NCI-H2107 (cell line): ENCODE data around the gene MOSPD3.
"Not testable (repeated sequence)": the region's sequence is repeated elsewhere in the genome, so short reads cannot be mapped to it uniquely, and the experiment has no call there.

ENCODE experiments used
- DNase-seq: peaks from one replicate; lab custom pipeline; 2025; lab: John Stamatoyannopoulos, UW

The MOSPD3 gene

DNA sequence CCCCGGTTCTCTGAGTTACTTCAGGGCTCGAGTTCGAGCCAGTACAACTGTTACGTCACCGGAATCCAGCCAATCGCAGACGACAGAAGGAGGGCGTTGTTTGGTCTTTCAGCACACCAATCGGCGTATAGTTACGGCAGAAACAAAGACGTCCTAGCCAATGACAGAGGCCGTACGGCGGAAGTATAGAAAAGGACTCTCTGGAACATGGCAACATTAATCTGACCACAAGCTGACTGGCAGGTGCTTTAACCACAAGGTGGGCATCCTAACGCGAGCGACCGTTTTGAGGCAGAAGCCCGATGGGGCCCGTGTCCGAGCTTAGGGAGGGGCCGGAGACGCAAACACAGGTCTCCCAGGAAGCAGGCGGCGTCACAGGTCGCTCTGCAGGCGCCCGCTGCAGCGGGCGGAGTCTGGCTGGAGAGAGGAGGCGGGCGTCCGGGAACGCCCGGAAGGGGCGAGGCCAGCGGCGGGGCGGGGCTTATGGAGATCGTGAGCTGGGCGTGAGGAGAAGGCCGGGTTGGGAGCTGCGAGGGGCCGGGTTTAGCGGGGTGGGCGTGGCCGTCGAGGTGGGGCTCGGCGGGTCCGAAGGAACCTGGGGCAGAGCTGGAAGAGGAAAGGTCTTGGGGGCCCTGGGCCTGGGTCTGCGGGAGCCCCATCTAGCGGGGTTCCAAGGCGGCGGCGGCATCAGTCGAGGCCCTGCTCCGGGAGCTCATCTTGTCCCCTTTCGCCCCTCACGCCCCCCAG is at the start of gene MOSPD3:
TSS of gene MOSPD3 (plus strand) at position 558 of the 747 bp plus-strand sequence. CDS start 252 bp downstream, outside the sequence.
- peak; percentile 98 for DNase-seq

DNA sequence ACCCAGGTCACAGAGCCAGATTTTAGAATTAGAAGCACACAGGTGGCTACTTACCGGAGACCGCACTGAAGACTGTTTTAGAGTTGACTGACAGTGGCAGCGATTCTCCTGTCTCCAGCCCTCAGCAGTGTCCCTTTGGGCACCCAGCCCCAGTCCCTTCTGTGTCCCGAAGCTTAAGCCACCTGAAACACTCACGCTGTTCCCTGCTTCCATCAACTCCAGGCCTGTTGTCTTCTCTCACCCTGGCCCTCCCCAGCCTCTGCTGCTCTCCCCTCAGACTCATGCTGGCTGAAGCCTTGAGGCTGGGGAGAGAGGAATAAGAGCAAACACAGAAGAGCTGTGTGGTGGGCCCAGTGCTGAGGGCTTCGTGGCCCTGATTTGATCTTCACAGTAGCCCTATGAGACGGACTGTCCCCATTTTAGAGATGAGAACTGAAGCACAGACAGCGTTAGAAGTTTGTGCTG is 49.2 kb upstream of the MOSPD3 start:
- no peak for DNase-seq

GRCh38 chr7:100563809-100564400 is 48.4 kb upstream of the MOSPD3 start:
- peak; percentile 56 for DNase-seq

DNA sequence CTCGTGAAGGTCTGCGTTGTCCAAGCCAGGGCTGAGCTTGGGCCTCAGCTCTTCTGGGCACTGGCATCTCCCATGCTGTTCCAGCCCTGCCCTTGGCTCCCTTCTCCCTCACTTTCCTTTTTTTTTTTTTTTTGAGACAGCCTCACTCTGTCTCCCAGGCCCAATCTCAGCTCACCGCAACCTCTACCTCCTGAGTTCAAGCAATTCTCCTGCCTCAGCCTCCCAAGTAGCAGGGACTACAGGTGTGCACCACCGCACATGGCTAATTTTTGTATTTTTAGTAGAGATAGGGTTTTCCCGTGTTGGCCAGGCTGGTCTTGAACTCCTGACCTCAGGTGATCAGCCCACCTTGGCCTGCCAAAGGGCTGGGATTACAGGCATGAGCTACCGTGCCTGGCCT is 47.9 kb upstream of the MOSPD3 start:
- not testable (repeated sequence) for DNase-seq

DNA sequence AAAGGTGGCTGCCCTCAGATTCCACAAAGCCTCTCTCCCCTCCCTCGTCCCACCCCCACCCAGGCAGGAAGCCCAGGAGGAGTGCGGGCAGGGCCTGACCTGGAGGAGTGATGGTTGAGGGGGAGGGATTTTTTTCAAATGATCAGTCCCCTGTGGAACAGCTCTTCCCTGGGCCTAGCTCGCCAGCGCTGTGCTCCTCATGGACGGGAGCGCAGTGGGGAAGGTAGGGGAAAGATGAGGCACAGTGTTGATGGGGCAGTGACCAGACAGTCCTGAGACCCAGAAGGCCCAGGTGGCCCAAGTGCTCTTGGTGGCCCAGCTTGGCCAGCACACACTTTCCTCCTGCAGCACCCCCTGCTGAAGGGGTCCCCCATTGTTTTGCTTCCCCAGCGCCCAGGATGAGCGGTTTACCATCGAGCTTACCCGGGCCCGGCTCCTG is 47.2 kb upstream of the MOSPD3 start:
- no peak for DNase-seq

DNA sequence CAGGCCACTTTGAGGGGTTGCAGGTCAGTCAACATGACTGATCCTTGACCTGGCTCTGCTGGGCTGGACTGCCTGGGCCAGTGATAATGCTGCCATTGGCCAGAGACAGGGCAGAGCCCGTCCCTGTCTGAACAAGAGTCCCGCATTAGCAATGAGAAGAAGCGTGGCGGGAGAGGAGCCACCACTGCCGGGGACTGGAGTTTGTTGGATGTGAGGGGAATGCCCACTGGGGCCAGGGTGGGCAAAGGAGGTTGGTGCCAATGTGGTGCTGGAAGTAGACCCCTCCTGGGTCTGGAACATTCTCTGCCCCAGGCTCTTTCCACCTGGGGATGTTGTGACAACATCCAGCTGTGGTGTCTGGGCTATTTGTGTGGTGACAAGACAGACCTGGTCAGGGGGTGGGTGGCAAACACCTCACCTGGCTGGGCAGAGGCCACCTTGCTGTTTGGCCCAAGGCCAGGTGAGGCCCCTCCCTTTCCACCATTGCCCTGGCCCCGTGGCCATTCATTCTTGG is 46.3 kb upstream of the MOSPD3 start:
- no peak for DNase-seq

DNA sequence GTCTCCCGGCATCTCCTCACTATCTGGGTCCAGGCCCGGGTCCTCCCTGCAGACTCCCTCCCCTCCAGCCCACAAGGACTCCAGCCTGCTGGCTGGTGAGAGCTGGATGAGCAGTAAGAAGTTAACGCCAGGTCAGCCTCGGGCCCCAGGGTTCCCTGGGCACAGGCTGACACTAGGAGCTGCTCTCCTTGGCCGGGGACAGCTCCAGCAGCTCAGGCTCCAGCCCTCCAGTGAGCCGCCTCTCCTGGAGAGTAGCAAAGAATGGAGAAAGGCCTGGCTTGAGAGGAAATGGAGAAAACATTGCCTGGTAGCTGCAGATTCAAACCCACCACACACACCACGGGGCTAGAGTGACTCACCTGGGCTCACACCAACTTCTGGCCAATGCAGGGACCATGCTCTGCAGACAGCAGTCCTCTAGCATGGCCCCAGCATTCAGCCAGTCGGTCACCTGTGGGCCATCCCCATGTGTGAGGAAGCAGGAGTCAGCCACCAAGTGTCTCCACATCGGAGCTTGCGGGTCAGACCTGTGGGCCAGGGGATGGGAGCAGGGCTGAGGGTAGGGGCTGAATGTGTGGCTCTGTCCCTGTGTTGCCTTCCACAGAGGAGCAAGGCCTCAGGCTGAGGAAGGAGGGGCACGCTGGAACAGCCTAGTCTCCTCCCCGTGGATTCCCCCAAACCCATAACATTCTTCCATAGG is 45.2 kb upstream of the MOSPD3 start:
- no peak for DNase-seq

DNA sequence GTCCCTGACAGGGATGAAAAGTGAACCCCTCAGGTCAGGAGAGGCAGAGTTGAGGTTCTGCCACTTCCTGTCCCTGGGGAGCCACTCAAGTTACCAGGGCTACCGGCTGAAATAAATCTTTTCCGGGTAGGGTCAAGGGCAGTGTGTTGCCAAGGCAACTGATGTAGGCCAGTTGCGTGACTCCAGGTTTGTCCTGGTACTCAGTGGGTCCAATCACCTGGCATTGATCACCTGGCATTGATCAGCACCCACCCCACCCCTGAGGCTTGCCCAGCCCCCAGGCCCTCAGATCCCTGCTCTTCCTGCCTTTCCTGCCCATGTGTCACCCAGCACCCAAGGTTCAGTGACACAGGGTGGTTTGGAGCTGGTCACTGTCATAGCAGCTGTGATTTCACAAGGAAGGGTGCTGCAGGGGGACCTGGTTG is 44.6 kb upstream of the MOSPD3 start:
- no peak for DNase-seq

DNA sequence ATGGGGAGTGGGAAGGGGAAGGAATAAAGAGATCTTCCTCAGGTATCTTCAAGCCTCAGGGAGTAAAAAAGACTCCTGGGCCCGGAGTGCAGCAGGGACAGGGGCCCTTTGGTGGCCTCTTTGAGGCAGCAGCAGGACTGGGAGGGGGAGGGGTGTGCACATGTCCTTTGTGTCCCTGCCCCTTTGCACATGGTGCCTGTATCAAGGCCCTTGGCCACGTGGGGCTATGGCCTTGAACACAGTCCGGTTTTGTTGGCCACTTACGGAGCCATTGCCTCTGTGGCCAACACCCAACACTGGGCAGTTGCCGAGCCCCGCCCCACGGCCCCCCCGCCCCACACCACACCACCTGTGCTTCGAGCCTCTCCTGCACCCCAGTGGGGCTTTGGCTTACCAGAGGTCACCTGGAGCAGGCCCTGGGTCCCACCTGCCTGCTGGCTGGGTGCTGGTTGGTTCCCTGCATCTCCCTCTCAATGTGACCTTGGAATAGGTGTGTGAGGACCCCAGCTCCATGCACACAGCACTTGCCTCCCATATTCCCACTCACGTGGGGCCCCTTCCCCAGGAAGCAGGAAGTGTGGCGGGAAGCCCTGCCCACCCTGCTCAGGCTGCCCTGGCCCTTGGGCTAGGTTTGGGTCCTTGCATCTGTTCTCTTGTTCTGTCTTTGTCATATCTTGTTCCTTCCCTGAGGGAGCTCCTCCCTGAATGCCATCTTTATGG is 44.0 kb upstream of the MOSPD3 start:
- DNase-seq: no peak

GRCh38 chr7:100568896-100569844 is 43.2 kb upstream of the MOSPD3 start:
- no peak for DNase-seq

DNA sequence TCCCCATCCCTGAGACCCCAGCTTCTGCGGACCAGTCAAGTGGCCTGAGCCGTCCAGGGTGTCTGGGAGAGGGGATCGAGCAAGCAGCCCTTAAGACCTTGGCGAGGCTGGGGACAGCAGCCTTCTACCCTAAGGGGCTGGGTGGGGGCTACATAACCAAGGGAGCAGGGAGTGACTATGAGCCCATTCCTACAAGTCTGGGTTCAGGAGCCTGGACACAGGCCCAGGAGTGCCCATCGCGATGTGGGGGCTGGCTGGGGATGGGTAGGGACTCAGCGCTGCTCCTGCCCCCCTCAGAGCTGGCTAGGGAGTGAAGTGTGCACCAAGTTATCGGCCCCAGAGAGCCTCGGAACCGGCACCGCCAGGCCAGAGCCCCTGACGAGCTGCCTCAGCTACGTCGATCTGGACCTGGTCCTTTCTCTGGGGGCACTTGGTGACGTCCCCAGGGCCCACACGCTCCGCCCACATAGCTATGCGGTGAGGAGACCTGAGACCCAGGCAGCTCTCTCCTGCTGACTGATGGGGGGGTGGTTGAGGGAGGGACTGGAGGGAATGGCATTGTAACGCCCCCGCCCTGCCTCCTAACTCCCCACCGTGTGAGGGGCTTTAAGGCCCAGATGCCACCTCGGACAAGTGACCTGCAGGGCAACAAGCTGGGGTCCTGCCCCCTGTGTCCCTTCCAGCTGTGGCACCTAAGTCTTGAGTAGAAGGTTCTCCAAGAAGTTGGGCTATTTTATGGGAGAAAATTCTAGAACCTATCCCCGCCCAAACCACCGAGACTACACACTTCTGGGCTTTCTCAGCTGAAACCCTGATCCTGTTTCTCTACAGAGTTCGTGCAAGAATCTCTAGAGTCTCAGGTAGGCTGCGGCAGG is 41.1 kb upstream of the MOSPD3 start:
- no peak for DNase-seq

DNA sequence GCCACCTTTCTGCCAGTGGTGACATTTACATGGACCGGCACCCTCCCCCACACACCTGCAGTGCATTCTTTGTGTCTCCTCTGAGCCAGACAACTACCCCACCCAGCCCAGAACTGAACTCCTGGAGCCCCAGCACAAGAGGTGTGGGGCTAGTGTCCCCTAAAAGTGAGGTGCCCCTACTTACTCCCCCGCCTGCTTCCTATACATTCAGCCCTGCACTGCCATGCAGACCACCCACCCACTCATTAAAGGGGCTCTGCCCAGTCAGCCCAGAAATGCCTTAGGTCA is 40.6 kb upstream of the MOSPD3 start:
- no peak for DNase-seq

DNA sequence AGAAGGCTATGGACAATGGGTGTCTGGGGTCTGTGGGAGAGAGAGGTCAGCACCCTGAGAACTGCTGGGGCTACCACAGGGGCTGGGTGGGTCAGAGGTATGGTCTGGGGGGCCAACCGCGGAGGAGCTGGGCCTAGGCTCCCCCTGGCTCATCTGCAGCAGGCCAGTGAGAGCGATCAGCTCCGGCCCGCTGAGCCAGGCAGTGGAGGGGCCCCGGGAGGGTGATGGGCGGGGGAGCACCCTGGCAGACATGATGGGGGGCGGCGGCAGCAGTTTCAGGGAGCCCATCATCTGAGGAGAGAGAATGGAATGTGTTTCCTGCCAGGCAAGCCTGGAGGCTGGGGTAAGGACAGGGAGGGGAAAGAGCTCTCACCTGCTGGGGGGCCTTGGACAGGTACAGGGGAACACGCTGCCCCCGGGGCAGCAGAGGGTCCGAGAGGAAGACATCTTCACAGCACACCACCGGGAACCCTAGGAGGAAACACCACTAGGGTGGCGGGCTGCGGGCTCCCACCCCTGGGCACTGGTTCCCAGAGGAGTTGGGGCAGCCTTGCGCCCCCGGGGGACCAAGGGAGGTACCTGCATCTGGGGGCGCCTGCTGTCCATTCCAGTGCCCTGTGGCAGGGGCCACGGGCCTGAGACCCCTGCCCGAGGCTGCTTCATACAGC is 39.9 kb upstream of the MOSPD3 start:
- DNase-seq: no peak

GRCh38 chr7:100572949-100573675 is 39.2 kb upstream of the MOSPD3 start:
- DNase-seq: no peak

- no peak for DNase-seq
Observed at GRCh38 chr7:100573691-100574361, 38.5 kb upstream of the MOSPD3 start, which contains the start of gene SAP25. SAP25 (minus strand) TSS chr7:100573900; CDS start chr7:100573742, 158 bp downstream.

DNA sequence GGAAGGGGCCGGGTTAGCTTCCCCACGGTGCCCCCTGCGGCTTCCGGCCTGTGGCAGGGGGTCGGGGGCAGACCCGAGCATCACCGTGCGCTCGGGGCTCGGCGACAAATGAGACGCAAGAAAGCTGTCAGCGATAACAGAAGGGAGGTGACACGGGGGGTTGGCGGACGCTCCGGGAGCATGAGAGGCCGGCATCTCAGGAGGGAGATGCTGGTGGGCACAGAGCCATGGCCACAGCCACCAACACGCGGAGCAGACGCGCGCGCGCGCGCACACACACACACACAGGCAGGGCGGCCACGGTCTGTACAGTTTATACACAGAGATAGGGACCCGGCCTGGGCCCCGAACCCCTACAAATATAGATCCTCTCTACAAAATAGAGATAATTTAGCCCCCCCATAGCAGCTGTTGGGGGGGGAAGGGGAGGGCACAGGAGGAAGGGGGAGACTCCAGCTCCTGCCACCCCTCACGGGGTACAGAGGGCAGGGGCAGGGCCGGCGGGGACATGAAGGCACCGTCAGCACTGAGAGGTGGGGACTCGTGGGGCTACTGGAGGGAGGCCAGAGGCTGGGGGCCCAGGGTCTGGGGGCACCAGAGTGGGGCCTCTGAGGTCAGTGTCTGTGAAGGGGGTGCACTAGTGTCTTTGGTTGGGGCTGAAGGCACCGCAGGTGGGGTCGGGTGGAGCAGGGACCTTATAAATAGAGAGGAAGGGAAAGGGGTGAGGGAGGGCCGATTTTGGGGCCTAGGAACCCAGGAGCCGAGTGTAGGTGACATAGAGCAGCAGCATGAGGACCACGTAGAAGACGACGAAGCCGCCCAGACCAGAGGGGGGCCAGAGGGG is 37.8 kb upstream of the MOSPD3 start:
- DNase-seq: no peak

- DNase-seq: no peak
Observed at GRCh38 chr7:100575206-100575631, 37.1 kb upstream of the MOSPD3 start.
